GM19467 (cell line): Measurements from ENCODE around the gene CLCN7.
A peak's percentile ranks its signal among the peaks of the same experiment; 100 is the strongest.
"Not testable (repeated sequence)": the region's sequence is repeated elsewhere in the genome, so short reads cannot be mapped to it uniquely, and the experiment has no call there.

Experiments
- ATAC-seq: cut with Tn5 transposase; IDR thresholded peaks from one replicate; pipeline ENCODE4 v1.9.1; 2021; ENCODE audit warnings: mild to moderate bottlenecking, moderate library complexity; ENCODE audit not compliant: unreplicated experiment

The CLCN7 gene

GRCh38 chr16:1487395-1488053 is 12.7 kb upstream of the CLCN7 start:
- ATAC-seq, result no peak

GRCh38 chr16:1486551-1487390 is 11.9 kb upstream of the CLCN7 start:
- ATAC-seq, result no peak

DNA sequence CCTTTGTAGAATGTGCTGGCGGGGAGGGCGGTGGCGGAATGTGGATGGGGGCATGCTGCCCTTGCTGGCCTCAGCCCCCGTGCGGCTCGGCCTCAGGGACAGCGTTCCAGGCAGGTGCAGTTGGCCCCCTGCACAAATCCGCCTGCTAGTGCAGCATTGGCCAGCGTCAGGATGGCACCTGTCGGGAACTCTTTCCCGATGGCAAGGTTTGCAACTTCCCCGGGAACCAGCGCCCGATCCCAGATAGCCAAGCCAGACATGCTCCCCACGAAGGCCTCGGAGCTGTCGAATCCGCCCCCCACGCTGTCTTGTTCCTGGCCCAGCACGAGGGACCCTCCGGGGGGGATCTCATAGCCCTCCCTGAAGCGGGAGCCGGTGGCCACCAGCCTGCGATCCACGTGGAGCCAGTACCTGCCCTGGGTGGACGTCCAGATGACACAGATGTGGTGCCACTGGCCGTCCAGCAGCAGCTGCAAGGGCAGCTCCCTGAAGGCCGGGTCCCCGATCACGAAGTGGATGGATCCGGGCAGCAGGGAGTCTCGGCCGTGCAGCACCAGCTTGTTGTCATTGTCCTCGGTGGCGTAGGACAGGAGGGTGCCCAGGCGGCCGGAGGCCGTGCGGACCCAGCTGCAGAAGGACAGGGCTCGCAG is 11.1 kb upstream of the CLCN7 start:
- ATAC-seq, result no peak

- no peak for ATAC-seq
Measured at GRCh38 chr16:1481906-1482835, 7.3 kb upstream of the CLCN7 start.

DNA sequence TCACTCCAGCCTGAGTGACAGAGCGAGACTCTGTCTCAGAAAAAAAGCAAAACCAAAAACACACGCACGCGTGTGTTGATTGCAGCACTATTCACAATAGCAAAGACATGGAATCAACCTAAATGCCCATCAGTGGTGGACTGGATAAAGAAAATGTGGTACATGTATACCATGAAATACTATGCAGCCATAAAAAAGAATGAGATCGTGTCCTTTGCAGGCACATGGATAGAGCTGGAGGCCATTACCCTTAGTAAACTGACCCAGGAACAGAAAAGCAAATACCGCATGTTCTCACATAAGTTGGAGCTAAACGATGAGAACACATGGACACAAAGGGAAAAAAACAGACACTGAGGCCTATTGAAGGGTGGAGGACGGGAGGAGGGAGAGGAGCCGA is 4.1 kb upstream of the CLCN7 start:
- ATAC-seq, result not testable (repeated sequence)

DNA sequence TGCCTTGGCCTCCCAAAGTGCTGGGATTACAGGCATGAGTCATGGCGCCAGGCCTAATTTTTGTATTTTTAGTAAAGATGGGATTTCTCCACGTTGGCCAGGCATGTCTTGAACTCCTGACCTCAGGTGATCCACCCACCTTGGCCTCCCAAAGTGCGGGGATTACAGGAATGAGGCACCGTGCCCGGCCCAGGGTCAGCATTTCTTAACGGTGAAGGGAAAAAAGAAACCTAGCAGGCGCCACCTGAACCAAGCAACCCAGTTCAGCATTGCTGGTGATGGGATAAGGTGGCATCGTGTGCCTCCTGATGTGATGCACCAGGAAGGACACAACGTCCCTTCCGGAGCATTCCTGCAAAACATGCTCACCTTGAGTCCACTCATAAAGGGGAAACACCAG is 2.2 kb upstream of the CLCN7 start:
- no peak for ATAC-seq

DNA sequence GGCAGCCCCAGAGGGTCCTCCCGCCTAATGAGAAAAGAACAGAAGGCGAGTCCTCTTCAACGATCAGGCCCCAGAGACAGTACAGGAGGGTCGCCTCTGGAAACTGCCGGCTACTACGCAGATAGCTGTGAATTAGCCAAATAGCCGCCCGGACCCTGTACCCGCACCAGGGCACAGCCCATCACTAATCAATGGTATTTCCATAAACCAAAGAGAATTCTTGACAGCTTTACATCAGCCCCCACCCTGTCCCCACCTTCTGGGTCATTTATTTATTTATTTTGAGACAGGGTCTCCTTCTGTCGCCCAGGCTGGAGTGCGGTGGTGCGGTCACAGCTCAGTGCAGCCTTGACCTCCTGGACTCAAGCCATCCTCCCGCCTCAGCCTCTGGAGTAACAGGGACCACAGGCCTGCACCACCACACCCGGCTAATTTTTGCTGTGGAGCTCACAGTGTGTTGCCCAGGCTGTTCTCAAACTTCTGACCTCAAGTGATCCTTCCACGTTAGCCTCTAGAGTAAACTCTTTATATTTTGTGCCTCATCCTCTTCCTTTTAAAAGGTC is 805 bp upstream of the CLCN7 start:
- no peak for ATAC-seq

- peak; percentile 7 for ATAC-seq
Measured at GRCh38 chr16:1474082-1474795, 589 bp downstream of the CLCN7 start.

DNA sequence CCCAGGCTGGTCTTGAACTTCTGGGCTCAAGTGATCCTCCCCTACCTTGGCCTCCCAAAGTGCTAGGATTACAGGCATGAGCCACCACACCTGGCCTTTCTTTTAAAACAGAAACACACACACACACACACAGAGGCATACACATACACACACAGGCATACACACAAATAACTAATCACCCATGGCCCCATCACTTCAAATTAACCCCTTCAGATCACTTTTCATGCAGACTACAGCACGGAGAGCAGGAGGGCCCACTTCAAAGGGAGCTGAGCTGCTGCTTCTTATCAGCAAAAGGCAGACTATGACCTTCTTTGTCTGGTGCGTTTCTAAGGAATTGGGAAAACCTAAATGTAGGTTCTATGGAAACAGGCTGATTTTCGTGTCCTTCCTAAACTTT is 1.9 kb downstream of the CLCN7 start:
- no peak for ATAC-seq

- ATAC-seq, result no peak
Measured at GRCh38 chr16:1471569-1472194, 3.1 kb downstream of the CLCN7 start.

DNA sequence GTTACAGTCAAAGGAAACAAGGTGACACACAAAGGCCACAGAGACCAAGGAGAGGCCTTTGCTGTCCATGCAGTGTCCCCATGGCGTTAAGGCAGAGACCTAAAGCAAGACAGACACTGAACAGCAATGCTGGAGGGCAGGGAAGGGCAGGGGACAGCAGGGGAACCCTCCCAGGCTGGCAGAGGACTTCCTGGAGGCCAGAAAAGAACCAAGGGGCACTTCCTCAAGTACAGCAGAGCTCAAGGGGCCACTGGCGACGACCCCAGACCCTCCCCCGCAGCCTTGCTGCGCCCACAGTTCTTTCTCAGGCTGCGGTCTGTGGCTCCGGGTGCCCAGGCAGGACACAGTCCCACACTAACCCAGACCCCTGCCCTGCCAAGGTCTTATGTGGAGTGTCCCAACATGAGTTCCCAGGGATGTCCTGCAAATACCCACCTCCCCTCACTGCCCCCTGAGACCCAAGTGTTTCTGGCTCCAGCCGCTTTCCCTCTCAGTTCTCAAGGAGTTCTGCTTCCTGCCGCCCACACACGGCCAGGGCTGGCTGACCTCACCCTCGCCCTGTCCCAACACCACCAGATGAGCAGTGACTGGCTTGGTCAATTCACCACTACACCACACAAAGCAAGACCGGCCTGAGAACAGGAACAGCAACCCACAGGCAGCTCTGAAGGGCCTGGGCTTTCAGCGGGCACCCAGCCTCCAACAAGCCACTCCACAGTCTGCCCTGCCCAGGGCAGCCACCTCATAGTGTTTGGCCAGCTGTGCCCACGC is 4.2 kb downstream of the CLCN7 start:
- ATAC-seq, result no peak

- no peak for ATAC-seq
Measured at GRCh38 chr16:1469693-1470201, 5.1 kb downstream of the CLCN7 start.

DNA sequence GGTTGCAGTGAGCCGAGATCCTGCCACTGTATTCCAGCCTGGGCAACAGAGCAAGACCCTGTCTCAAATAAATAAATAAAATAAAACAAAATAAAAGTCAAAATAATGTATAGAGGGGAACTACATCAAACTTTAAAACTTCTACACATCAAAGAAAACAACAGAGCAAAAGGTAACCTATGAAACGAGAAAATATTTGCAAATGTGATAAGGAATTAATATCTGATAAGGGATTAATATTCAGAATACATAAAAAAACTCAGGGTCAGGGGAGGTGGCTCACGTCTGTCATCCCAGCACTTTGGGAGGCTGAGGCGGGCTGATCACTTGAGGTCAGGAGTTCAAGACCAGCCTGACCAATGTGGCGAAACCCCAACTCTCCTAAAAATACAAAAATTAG is 5.7 kb downstream of the CLCN7 start:
- ATAC-seq, result not testable (repeated sequence)

DNA sequence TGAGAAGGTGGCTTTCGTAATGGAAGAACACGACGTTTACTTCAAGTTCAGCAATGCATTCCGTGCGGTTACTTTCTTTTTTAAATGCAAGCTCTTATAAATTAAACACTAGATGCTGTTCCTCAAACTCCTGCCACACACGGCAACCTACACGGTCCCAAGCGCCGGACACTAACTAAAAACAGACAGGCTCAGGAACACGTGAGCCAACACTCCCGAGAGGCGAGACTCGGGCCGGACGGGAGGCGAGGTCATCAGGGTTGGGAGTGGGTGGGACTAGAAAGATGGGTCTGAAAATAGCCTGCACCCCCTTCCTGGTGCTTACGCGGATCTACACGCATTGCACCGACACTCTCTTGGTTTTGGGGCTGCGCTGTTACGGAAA is 6.4 kb downstream of the CLCN7 start:
- no peak for ATAC-seq

DNA sequence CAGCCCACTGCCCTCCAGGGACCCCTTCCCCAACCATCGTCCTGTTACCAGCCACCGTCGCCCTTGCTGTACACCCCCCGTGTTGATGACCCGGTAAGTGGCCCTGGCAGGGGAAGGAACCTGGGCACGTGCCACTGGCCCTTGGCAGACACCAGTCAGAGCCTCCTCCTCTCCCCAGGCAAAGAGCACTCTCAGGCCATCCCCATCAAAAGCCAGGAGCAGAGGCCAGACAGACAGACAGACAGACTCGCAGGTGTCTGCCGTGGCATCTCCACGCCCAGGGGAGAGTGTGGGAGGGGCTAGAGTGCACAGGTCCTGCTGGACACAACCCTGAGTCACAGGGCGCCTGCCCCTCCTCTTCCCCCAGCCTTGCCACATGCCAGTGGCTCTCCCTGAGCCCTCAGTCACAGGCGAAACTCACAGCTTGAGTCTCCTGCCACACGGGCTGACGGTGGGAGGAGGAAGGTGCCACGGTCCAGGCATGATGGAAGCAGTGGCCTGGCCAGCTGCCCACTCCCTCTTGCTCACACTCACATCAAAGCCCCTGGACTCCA is 7.8 kb downstream of the CLCN7 start:
- no peak for ATAC-seq

DNA sequence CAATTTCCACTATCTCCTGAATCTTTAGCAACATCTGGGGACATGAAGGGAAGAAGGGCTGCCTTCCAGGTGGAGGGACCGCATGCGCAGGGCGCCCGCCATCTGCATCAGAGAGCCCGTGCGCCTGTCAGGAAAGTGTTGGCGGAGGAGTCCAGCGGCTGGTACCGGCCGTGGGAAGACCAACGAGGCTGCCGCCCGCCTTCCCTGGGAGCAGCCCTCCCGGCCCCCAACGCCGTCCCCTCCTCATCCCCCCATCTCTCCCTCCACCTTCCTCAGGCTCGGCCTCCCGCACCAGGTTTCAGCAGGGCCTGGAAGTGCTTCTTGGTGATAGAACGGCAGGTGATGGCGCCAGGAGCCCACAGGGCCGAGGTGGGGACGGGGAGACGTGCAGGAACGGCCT is 8.8 kb downstream of the CLCN7 start:
- no peak for ATAC-seq

DNA sequence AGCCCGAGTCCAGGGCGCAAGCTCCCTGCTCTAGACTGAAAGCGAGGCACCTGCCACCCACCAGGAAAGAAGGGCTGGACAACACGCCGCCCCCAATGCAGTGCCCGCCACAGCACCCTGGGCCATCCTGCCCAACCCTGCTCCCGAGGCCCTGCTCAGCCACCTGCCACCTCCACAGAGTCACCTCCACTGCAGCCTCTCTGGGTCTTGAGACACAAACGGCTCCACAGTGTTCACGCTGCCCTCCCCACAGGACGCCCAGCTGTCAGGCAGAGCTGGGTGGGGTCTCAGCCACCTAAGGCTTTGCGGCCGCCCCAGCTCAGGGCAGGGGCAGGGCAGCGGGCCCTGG is 9.3 kb downstream of the CLCN7 start:
- ATAC-seq, result no peak

- no peak for ATAC-seq
Measured at GRCh38 chr16:1464894-1465566, 9.8 kb downstream of the CLCN7 start.
